ENCODE measurements around the gene PODXL2. TPM values are rescaled to one million over a fixed set of nuclear protein-coding genes. Genes with fewer than 3 reads are reported as not detected.

The PODXL2 gene
- total RNA-seq, 1 donor from 2014 or later = 10.7 TPM

- no peak for TF ChIP-seq CTCF (IDR thresholded peaks at IDR 0.05)
- no peaks in the 10 kb centered on the region for H3K9me3 Mint-ChIP-seq (ENCODE audit: low read depth)
- peaks cover 2% of the 10 kb centered on the region for H3K27me3 Mint-ChIP-seq (ENCODE audit: low read depth)
- H3K36me3 Mint-ChIP-seq (ENCODE audit: low read depth) = no peaks in the 10 kb centered on the region
- H3K4me3 Mint-ChIP-seq (ENCODE audit: unreplicated experiment) = no peak overlapping the region
- no peak overlapping the region for H3K27ac Mint-ChIP-seq (ENCODE audit: unreplicated experiment)
- H3K4me1 Mint-ChIP-seq (ENCODE audit: low read depth) = no peaks in the 10 kb centered on the region
- DNase-seq (ENCODE audit: low spot score) = no peak
These were observed 11.0 kb downstream of the PODXL2 start for GRCh38 chr3:127640042-127640355.

- no peaks in the 10 kb centered on the region for H3K4me1 Mint-ChIP-seq (ENCODE audit: low read depth)
- no peak for DNase-seq (ENCODE audit: low spot score)
- H3K36me3 Mint-ChIP-seq (ENCODE audit: low read depth) = no peaks in the 10 kb centered on the region
- TF ChIP-seq CTCF (IDR thresholded peaks at IDR 0.05) = no peak
- H3K27ac Mint-ChIP-seq (ENCODE audit: unreplicated experiment) = no peak overlapping the region
- no peak overlapping the region for H3K4me3 Mint-ChIP-seq (ENCODE audit: unreplicated experiment)
- no peaks in the 10 kb centered on the region for H3K27me3 Mint-ChIP-seq (ENCODE audit: low read depth)
- no peaks in the 10 kb centered on the region for H3K9me3 Mint-ChIP-seq (ENCODE audit: low read depth)
These were observed 15.8 kb downstream of the PODXL2 start for GRCh38 chr3:127644641-127645370.

GRCh38 chr3:127645371-127646015 lies 16.5 kb downstream of the PODXL2 start:
- Mint-ChIP-seq H3K36me3 (ENCODE audit: low read depth) (no peaks in the 10 kb centered on the region), H3K27ac (ENCODE audit: unreplicated experiment) (no peak overlapping the region), H3K27me3 (ENCODE audit: low read depth) (no peaks in the 10 kb centered on the region), H3K4me3 (ENCODE audit: unreplicated experiment) (no peak overlapping the region), H3K9me3 (ENCODE audit: low read depth) (no peaks in the 10 kb centered on the region), H3K4me1 (ENCODE audit: low read depth) (no peaks in the 10 kb centered on the region)
- DNase-seq (ENCODE audit: low spot score) = no peak
- no peak for TF ChIP-seq CTCF (IDR thresholded peaks at IDR 0.05)

GRCh38 chr3:127646501-127647046 lies 17.6 kb downstream of the PODXL2 start:
- no peak for DNase-seq (ENCODE audit: low spot score)
- no peaks in the 10 kb centered on the region for H3K27me3 Mint-ChIP-seq (ENCODE audit: low read depth)
- H3K4me3 Mint-ChIP-seq (ENCODE audit: unreplicated experiment) = no peak overlapping the region
- H3K36me3 Mint-ChIP-seq (ENCODE audit: low read depth) = no peaks in the 10 kb centered on the region
- H3K4me1 Mint-ChIP-seq (ENCODE audit: low read depth) = no peaks in the 10 kb centered on the region
- TF ChIP-seq CTCF (IDR thresholded peaks at IDR 0.05) = no peak
- H3K27ac Mint-ChIP-seq (ENCODE audit: unreplicated experiment) = no peak overlapping the region
- no peaks in the 10 kb centered on the region for H3K9me3 Mint-ChIP-seq (ENCODE audit: low read depth)

GRCh38 chr3:127647166-127647844 lies 18.3 kb downstream of the PODXL2 start:
- DNase-seq (ENCODE audit: low spot score) = no peak
- no peak for TF ChIP-seq CTCF (IDR thresholded peaks at IDR 0.05)
- Mint-ChIP-seq H3K27ac (ENCODE audit: unreplicated experiment) (no peak overlapping the region), H3K4me1 (ENCODE audit: low read depth) (no peaks in the 10 kb centered on the region), H3K4me3 (ENCODE audit: unreplicated experiment) (no peak overlapping the region), H3K36me3 (ENCODE audit: low read depth) (no peaks in the 10 kb centered on the region), H3K9me3 (ENCODE audit: low read depth) (no peaks in the 10 kb centered on the region), H3K27me3 (ENCODE audit: low read depth) (no peaks in the 10 kb centered on the region)

All from chondrocyte (in vitro differentiated cells).